ENCODE measurements around the gene TRIM66.

TRIM66 gene

DNA sequence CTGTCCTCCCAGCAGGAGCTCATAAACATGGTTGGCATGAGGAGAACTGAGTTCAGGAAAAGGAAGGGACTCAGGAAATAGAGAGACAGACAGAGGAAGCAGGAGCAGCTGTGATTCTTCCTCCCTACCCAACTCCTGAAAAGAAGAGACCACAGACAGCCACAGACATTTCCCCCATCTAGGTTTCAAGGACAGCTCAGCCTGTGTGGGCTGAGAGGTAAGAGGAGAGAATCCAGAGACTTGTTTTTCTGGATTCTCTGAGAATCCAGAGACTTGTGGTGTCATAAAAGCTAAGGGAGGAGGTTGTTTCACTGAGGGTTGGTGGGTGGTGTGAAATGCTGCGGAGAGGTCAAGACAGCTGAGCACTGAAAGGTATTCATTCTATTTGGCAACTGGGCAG lies 69.4 kb downstream of the TRIM66 start:
- H3K4me2 ChIP-seq (ENCODE audit: low read depth, low read length, poor library complexity, severe bottlenecking), result no peak overlapping the region
- no peaks in the 10 kb centered on the region for H3K79me2 ChIP-seq (ENCODE audit: insufficient read depth, low read length)
- no peaks in the 10 kb centered on the region for H3K27me3 ChIP-seq (ENCODE audit: insufficient read depth, low read length, poor library complexity, severe bottlenecking)
- no peaks in the 10 kb centered on the region for H4K20me1 ChIP-seq (ENCODE audit: insufficient read depth, low read length, poor library complexity, severe bottlenecking)
- no peaks in the 10 kb centered on the region for H3K9me3 ChIP-seq (ENCODE audit: insufficient read depth, low read depth, low read length)
- no peaks in the 10 kb centered on the region for H3K9me2 ChIP-seq (replicated peaks; ENCODE audit: low read depth, low read length)
- no peak for TF ChIP-seq EZH2phosphoT487 (IDR thresholded peaks at IDR 0.05; ENCODE audit: borderline replicate concordance)
- TF ChIP-seq, protein P1, sequence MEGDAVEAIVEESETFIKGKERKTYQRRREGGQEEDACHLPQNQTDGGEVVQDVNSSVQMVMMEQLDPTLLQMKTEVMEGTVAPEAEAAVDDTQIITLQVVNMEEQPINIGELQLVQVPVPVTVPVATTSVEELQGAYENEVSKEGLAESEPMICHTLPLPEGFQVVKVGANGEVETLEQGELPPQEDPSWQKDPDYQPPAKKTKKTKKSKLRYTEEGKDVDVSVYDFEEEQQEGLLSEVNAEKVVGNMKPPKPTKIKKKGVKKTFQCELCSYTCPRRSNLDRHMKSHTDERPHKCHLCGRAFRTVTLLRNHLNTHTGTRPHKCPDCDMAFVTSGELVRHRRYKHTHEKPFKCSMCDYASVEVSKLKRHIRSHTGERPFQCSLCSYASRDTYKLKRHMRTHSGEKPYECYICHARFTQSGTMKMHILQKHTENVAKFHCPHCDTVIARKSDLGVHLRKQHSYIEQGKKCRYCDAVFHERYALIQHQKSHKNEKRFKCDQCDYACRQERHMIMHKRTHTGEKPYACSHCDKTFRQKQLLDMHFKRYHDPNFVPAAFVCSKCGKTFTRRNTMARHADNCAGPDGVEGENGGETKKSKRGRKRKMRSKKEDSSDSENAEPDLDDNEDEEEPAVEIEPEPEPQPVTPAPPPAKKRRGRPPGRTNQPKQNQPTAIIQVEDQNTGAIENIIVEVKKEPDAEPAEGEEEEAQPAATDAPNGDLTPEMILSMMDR (conservative IDR thresholded peaks at IDR 0.05; ENCODE audit: low read length), result no peak
- H3K4me1 ChIP-seq (ENCODE audit: insufficient read depth, low read length, poor library complexity, severe bottlenecking), result peaks cover 19% of the 10 kb centered on the region
- peaks cover 6% of the 10 kb centered on the region; the same call in 1 of the 2 replicates for H3K36me3 ChIP-seq (ENCODE audit: insufficient read depth, low read length)
- H3K4me3 ChIP-seq (ENCODE audit: low read length, poor library complexity, severe bottlenecking), result no peak overlapping the region
- no peaks in the 10 kb centered on the region for H3F3A ChIP-seq (ENCODE audit: low read depth)
- H2AFZ ChIP-seq (ENCODE audit: low read length), result no peak overlapping the region
- H3K9ac ChIP-seq (ENCODE audit: low read depth, low read length, poor library complexity, severe bottlenecking), result no peak overlapping the region

DNA sequence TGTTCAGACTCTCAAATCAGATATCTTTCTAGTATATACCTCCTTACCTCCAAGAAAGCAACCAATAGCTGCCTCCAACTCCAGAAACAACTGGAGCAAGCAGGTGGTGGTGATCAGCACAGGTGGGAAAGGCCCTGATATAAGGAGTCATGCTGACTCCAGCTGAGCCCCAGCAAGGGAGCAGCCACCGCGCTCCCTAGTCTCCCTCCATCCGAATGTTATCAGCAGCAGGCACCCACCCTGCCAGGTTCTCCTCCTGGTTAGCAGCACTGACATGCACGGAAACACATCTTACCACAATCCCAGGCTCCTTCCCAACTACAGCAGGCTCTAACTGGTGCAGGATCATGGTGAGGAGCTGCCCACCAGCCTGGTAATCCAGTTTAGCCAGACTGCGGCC lies 69.9 kb downstream of the TRIM66 start:
- H3K4me2 ChIP-seq (ENCODE audit: low read depth, low read length, poor library complexity, severe bottlenecking), result no peak overlapping the region
- TF ChIP-seq EZH2phosphoT487 (IDR thresholded peaks at IDR 0.05; ENCODE audit: borderline replicate concordance), result no peak
- TF ChIP-seq, protein P1 (conservative IDR thresholded peaks at IDR 0.05; ENCODE audit: low read length), result no peak
- no peaks in the 10 kb centered on the region for H3F3A ChIP-seq (ENCODE audit: low read depth)
- peaks cover 19% of the 10 kb centered on the region for H3K4me1 ChIP-seq (ENCODE audit: insufficient read depth, low read length, poor library complexity, severe bottlenecking)
- no peak overlapping the region for H2AFZ ChIP-seq (ENCODE audit: low read length)
- H3K9ac ChIP-seq (ENCODE audit: low read depth, low read length, poor library complexity, severe bottlenecking), result no peak overlapping the region
- no peaks in the 10 kb centered on the region for H3K9me2 ChIP-seq (replicated peaks; ENCODE audit: low read depth, low read length)
- H3K79me2 ChIP-seq (ENCODE audit: insufficient read depth, low read length), result no peaks in the 10 kb centered on the region
- H4K20me1 ChIP-seq (ENCODE audit: insufficient read depth, low read length, poor library complexity, severe bottlenecking), result no peaks in the 10 kb centered on the region
- H3K4me3 ChIP-seq (ENCODE audit: low read length, poor library complexity, severe bottlenecking), result no peak overlapping the region
- H3K36me3 ChIP-seq (ENCODE audit: insufficient read depth, low read length), result peaks cover 6% of the 10 kb centered on the region; the same call in 1 of the 2 replicates
- H3K27me3 ChIP-seq (ENCODE audit: insufficient read depth, low read length, poor library complexity, severe bottlenecking), result no peaks in the 10 kb centered on the region
- H3K9me3 ChIP-seq (ENCODE audit: insufficient read depth, low read depth, low read length), result no peaks in the 10 kb centered on the region

DNA sequence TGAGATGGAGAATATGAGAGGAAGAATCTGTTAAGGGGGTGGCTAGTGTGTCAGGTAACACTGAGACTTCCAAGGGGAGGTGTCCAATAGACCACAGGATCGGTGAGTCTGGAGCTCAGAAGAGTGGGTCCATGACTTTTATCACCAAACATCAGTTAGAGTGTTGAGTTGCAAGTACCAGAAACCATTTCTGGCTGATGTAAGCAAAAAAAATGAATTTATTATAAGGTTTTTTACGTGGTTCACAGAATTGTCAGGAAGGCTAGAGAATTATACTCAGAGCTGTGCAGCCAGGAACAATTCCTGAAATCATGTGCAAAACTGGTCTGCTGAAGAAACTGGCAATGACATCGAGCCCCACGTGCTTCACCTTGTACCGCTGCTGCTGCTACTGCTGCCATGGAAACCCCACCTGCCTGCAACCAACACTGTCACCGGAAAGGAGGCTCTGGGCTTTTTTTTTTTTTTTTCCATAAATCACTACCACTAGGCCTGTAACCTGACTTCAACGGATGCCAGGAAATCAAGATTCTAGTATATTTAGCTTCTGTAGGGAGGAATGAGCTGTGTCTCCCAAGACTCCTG lies 71.8 kb downstream of the TRIM66 start:
- TF ChIP-seq EZH2phosphoT487 (IDR thresholded peaks at IDR 0.05; ENCODE audit: borderline replicate concordance), result no peak
- TF ChIP-seq, protein P1 (conservative IDR thresholded peaks at IDR 0.05; ENCODE audit: low read length), result no peak
- H3F3A ChIP-seq (ENCODE audit: low read depth), result no peaks in the 10 kb centered on the region
- H3K9me3 ChIP-seq (ENCODE audit: insufficient read depth, low read depth, low read length), result no peaks in the 10 kb centered on the region
- no peak overlapping the region for H2AFZ ChIP-seq (ENCODE audit: low read length)
- no peaks in the 10 kb centered on the region for H4K20me1 ChIP-seq (ENCODE audit: insufficient read depth, low read length, poor library complexity, severe bottlenecking)
- H3K36me3 ChIP-seq (ENCODE audit: insufficient read depth, low read length), result no peaks in the 10 kb centered on the region
- no peaks in the 10 kb centered on the region for H3K9me2 ChIP-seq (replicated peaks; ENCODE audit: low read depth, low read length)
- peak overlapping the region; percentile 27 for H3K4me2 ChIP-seq (ENCODE audit: low read depth, low read length, poor library complexity, severe bottlenecking)
- no peaks in the 10 kb centered on the region for H3K79me2 ChIP-seq (ENCODE audit: insufficient read depth, low read length)
- no peak overlapping the region for H3K4me3 ChIP-seq (ENCODE audit: low read length, poor library complexity, severe bottlenecking)
- no peaks in the 10 kb centered on the region for H3K27me3 ChIP-seq (ENCODE audit: insufficient read depth, low read length, poor library complexity, severe bottlenecking)
- H3K9ac ChIP-seq (ENCODE audit: low read depth, low read length, poor library complexity, severe bottlenecking), result no peak overlapping the region
- peaks cover 19% of the 10 kb centered on the region for H3K4me1 ChIP-seq (ENCODE audit: insufficient read depth, low read length, poor library complexity, severe bottlenecking)

Measured in Loucy (cell line).